GM12875 (cell line): ENCODE results near the gene HYI.

Source experiments
- H3K4me3 ChIP-seq: one replicate; pipeline ENCODE4 v1.5.1; 2011; ENCODE audit warnings: low read depth, low read length, control low read depth
- CTCF ChIP-seq: IDR thresholded peaks from 2 replicates; pipeline ENCODE4 v1.5.1; 2011; ENCODE audit warnings: low read depth, mild to moderate bottlenecking, control low read depth, inconsistent platforms, low read length, moderate library complexity, borderline replicate concordance; ENCODE audit not compliant: insufficient read depth

The HYI gene

DNA sequence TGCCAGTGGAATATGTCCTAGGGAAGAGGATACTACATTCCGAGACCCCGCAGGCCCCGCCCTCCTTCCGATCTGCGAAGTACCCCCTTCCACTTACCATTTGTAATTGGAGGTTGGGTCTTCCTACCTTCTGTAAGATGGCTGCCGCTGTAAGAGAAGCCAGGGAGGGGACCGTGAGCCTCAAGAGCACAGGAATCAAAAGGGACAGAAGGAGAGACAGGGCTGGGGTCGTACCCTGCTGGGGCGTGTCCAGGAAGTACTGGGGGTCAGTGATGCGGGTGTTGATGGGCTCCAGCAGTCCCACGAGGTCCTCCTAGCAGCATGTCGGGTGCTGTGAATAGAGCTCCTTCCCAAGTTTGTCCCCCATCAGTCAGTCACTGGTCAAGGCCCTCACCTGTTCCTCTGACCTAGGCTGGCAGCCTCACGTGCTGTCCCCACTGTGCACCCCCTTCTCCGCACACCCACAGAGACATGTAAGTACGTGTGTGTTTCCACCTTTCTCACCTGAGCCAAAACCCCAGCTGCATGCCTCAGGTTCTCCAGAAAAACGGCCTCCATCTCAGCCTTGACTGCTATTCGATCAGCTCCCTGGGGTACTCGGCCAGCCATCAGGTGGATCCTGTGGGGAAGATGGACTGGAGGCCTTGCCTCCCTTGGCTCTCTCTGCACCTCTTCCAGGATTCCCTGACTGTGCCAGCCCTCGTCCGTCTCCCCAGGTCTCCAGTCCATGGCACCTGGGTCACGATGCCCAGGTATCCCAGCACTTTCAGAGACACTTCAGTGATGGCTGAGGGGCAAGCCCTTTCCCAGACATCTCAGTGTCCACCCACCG lies 1.8 kb downstream of the HYI start:
- H3K4me3 ChIP-seq = no peak overlapping the region
- TF ChIP-seq CTCF = no peak

DNA sequence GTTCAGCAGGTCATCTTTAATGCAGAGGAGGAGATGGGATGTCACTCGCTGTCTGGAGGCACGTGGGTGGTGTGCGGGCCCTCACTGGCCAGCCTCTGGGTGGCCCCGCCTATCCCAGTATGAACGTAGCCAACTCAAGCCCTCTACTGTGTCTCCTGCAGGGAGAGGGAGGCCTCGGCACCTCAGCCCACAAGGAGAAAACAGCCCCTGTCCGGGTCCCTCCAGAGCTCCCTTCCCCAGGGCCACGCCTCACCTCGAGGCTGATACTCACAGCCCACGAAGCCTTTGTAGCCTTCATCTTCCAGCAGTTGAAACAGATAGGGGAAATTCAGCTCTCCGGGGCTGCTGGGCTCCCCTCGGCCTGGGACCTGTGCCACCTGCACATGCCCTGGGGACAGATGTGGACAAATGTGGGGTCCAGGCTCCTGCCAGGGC lies 2.6 kb downstream of the HYI start:
- no peak for TF ChIP-seq CTCF

GRCh38 chr1:43450251-43450941 lies 3.3 kb downstream of the HYI start:
- no peak for TF ChIP-seq CTCF
- no peak overlapping the region for H3K4me3 ChIP-seq

More for the DNA sequence above, 2.6 kb downstream of the HYI start:
- H3K4me3 ChIP-seq = no peak overlapping the region

DNA sequence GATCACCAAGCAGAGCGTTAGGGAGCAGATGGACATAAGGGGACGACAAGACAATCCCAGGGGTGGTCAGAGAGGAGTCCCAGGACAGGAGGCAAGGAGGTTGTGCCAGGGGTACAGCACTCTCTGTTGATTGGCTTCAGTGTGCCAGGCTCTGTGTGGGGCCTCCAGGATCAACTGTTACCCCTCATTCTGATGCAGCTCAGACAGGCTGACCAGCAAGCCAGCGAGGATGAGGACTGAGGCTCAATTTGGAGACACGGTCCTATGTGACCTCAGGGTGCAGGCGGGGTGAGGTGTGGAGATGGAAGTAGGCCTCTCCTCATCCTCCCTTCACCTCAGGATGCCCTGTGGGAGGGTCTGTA lies 4.0 kb downstream of the HYI start:
- TF ChIP-seq CTCF = no peak
- H3K4me3 ChIP-seq = no peak overlapping the region

GRCh38 chr1:43448955-43449707 lies 4.6 kb downstream of the HYI start:
- H3K4me3 ChIP-seq = no peak overlapping the region
- no peak for TF ChIP-seq CTCF

DNA sequence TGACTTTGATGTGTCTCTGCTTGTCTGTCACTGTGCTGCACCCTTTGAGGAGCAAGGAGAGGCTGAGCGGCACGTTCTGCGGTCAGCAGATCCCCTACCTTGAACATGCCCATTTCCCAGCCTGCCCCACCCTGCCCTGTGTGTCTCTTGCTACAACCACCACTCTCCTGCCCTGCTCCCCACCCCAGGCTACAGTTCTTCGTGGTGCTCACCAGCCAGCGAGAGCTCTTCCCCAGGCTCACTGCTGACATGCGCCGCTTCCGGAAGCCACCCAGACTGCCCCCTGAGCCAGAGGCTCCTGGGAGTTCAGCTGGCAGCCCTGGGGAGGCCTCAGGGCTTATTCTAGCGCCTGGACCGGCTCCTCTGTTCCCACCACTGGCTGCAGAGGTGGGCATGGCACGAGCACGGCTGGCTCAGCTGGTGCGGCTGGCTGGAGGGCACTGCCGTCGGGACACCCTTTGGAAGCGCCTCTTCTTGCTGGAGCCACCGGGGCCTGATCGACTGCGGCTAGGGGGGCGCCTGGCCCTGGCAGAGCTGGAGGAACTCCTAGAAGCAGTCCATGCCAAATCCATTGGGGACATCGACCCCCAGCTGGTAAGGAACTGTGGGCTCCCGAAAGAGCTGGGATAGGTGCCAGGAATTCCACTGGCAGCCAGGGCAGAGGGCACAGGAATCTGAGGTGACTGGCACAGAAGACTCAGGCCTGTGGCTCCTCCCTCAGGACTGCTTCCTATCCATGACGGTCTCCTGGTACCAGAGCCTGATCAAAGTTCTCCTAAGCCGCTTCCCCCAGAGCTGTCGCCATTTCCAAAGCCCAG lies 5.6 kb downstream of the HYI start:
- no peak for TF ChIP-seq CTCF
- H3K4me3 ChIP-seq = no peak overlapping the region
